HepG2 (cell line): Measurements from ENCODE around the gene ATP6V0E1. TPM values are rescaled to one million over a fixed set of nuclear protein-coding genes. Genes with fewer than 3 reads are reported as not detected.

Experiments
- ATAC-seq: fragments of 200-7000 bp; cut with Tn5 transposase; 3 replicates; pipeline ENCODE4 v1.9.1; 2020; ENCODE audit warnings: mild to moderate bottlenecking, moderate library complexity
- BruUV-seq: library from RNA; stranded (reverse); fragments of 400-500 nt; replicated peaks from 2 replicates; lab custom pipeline; 2021; lab: Mats Ljungman, UMichigan
- CTCF ChIA-PET: fragments of 300-600 bp; formaldehyde crosslinking; extraction: SDS; loops from one replicate; lab custom pipeline; 2021; ENCODE audit warnings: low total read pairs, inconsistent platforms, low intra/inter-chr PET ratio; lab: Yijun Ruan, JAX
- POLR2A ChIA-PET: fragments of 350-600 bp; sonication (Branson Sonifier 250); formaldehyde crosslinking; loops from one replicate; lab custom pipeline; 2020; ENCODE audit warnings: antibody characterized with exemption, inconsistent platforms; lab: Yijun Ruan, JAX
- DNase-seq: peaks from one replicate; pipeline ENCODE4 v3.0.0-alpha.2; 2015; ENCODE audit warnings: low spot score
- FAIRE-seq: peaks from 3 replicates; lab custom pipeline; 2011; peaks lifted over from hg19 to GRCh38; lab: Jason Lieb, UNC
- H2AFZ ChIP-seq: one replicate; pipeline ENCODE4 v1.6.1; 2011; ENCODE audit warnings: low read length, inconsistent platforms
- H3K27ac ChIP-seq: fragments of 300-600 bp; 3 replicates; pipeline ENCODE4 v1.8.0; 2011; ENCODE audit warnings: mixed run types, mild to moderate bottlenecking, mixed read lengths, low read length, inconsistent platforms; ENCODE audit not compliant: insufficient read depth; ENCODE audit errors: extremely low read length
- H3K27me3 ChIP-seq, 2 experiments: fragments of 200-600 bp in 1 of 2; 2 replicates in 1 of 2; 3 replicates in 1 of 2; pipeline versions ENCODE4 v1.6.0 to v1.8.0; 2011; ENCODE audit warnings: low read length in 2 of 2, mild to moderate bottlenecking in 2 of 2, moderate library complexity in 2 of 2, inconsistent platforms in 1 of 2; ENCODE audit not compliant: insufficient read depth in 2 of 2, control insufficient read depth in 1 of 2
- H3K36me3 ChIP-seq, 2 experiments: fragments of 200-600 bp in 1 of 2; replicated peaks in 1 of 2; 2 replicates in 1 of 2; 3 replicates in 1 of 2; pipeline versions ENCODE4 v1.5.1 to v1.8.0; 2011; ENCODE audit warnings: low read length in 2 of 2, inconsistent platforms in 1 of 2; ENCODE audit not compliant: insufficient read depth in 2 of 2, control insufficient read depth in 1 of 2
- H3K4me1 ChIP-seq: 2 replicates; pipeline ENCODE4 v1.5.1; 2012; ENCODE audit warnings: low read length, inconsistent platforms; ENCODE audit not compliant: insufficient read depth
- H3K4me2 ChIP-seq: 2 replicates; pipeline ENCODE4 v1.6.0; 2011; ENCODE audit warnings: low read depth, low read length, inconsistent platforms
- H3K4me3 ChIP-seq, 3 experiments: fragments of 200-600 bp in 1 of 3; sonication (generic), shearing (Covaris generic) in 1 of 3; replicated peaks in 1 of 3; 2 replicates each; pipeline ENCODE4 v1.5.1; 2011 to 2016; ENCODE audit warnings: low read length in 3 of 3, inconsistent platforms in 2 of 3, low read depth in 2 of 3, mild to moderate bottlenecking in 2 of 3, control low read depth in 1 of 3, mixed read lengths in 1 of 3; ENCODE audit not compliant: insufficient read depth in 1 of 3
- H3K79me2 ChIP-seq: one replicate; pipeline ENCODE4 v1.6.1; 2011; ENCODE audit warnings: low read length, inconsistent platforms; ENCODE audit not compliant: insufficient read depth
- H3K9ac ChIP-seq: 2 replicates; pipeline ENCODE4 v1.6.0; 2011; ENCODE audit warnings: mild to moderate bottlenecking, low read depth, low read length, inconsistent platforms; ENCODE audit not compliant: insufficient read depth
- H3K9me3 ChIP-seq: 2 replicates; pipeline ENCODE4 v1.5.1; 2012; ENCODE audit warnings: mild to moderate bottlenecking, low read length
- H4K20me1 ChIP-seq: 2 replicates; pipeline ENCODE4 v1.6.0; 2011; ENCODE audit warnings: inconsistent platforms, mild to moderate bottlenecking, low read length, moderate library complexity; ENCODE audit not compliant: insufficient read depth
- ATAD3A ChIP-seq: sonication (generic); formaldehyde crosslinking; IDR thresholded peaks from 2 replicates; pipeline ENCODE4 v1.4.0; 2020; ENCODE audit warnings: missing genetic modification reagents
- BRD4 ChIP-seq: sonication (generic); formaldehyde crosslinking; IDR thresholded peaks from 2 replicates; pipeline ENCODE4 v1.4.0; 2020; ENCODE audit warnings: missing genetic modification reagents
- SNAPC4 ChIP-seq: sonication (generic); formaldehyde crosslinking; IDR thresholded peaks from 2 replicates; pipeline ENCODE4 v1.4.0; 2020; ENCODE audit warnings: mild to moderate bottlenecking, missing genetic modification reagents
- ZNF264 ChIP-seq: sonication (generic); formaldehyde crosslinking; IDR thresholded peaks from 2 replicates; pipeline ENCODE4 v1.4.0; 2020; ENCODE audit warnings: missing genetic modification reagents
- ZNF337 ChIP-seq: sonication (generic); formaldehyde crosslinking; IDR thresholded peaks from 2 replicates; pipeline ENCODE4 v1.5.1; 2020; ENCODE audit warnings: missing genetic modification reagents, low read depth, mild to moderate bottlenecking, borderline replicate concordance
- ZNF382 ChIP-seq: sonication (generic); formaldehyde crosslinking; IDR thresholded peaks from 2 replicates; pipeline ENCODE4 v1.5.0; 2020; ENCODE audit warnings: missing genetic modification reagents, mild to moderate bottlenecking, borderline replicate concordance
- WGBS: methylation state at CpG from one replicate; pipeline ENCODE4 v1.1.6; 2017; ENCODE audit warnings: low lambda C conversion rate; 5-methylcytosine and 5-hydroxymethylcytosine counted together
- in situ Hi-C: cut with HindIII; loops from 2 replicates; pipeline ENCODE4 v1.10.0; 2017; ENCODE audit warnings: low pct_unique_long_range_greater_than_20kb; ENCODE audit not compliant: extremely low pct_ligation_motif_present
- intact Hi-C: fragments of 100-400 bp; cut with micrococcal nuclease; formaldehyde crosslinking; loops from one replicate; pipeline ENCODE4 v1.10.0; 2022; ENCODE audit not compliant: unreplicated experiment
- polyA plus RNA-seq, 8 experiments: library from polyadenylated mRNA; depleted of rRNA in 3 of 8; stranded (reverse) in 7 of 8; unstranded in 1 of 8; fragments of >200 nt; fragmentation: Illumina TruSeq in 4 of 8; extraction: Trizol in 4 of 8; gene quantifications; 2 replicates each; pipeline versions ENCODE4 v1.2.1 to v1.2.3, GENCODE V29; 2011 to 2016; ENCODE audit warnings: low read depth in 4 of 8, missing spikeins in 1 of 8, mixed read lengths in 1 of 8; ENCODE audit not compliant: insufficient read depth in 1 of 8
- total RNA-seq, 5 experiments: library from RNA; depleted of rRNA; stranded (reverse); fragments of >200 nt; fragmentation: Illumina TruSeq; extraction: Trizol; gene quantifications; 2 replicates each; pipeline ENCODE4 v1.2.3, GENCODE V29; 2016; ENCODE audit warnings: low read depth in 1 of 5

Gene ATP6V0E1
- total and polyA plus RNA-seq, 2 of the 13 experiments (the other 11 are each of a cell fraction or from before 2014, with no cell fraction given) = 143 to 215 TPM

- no peak overlapping the region for H3K4me2 ChIP-seq
- 85% methylated on average over 2 of the region's 2 CpGs for WGBS
- DNase-seq (no peak), ATAC-seq (no peak), FAIRE-seq (peak; percentile 4)
- H3K36me3 ChIP-seq = peaks cover 4 to 35% of the 10 kb centered on the region in 2 experiments; a peak in 4 of 5 replicates
- H3K4me1 ChIP-seq = peaks cover 8% of the 10 kb centered on the region; the same call in 1 of the 2 replicates
- no peak overlapping the region for H3K4me3 ChIP-seq
- CTCF ChIA-PET = no interaction called here
- no peak overlapping the region for H3K9ac ChIP-seq
- intact Hi-C loops (no loop called here), in situ Hi-C loops (loop anchor here (25.0 kb wide), 2 partner anchors 293 to 568 kb away; no protein-coding TSS in a partner anchor)
- peaks cover 12% of the 10 kb centered on the region for H3K79me2 ChIP-seq
- no peaks in the 10 kb centered on the region for H3K9me3 ChIP-seq
- H3K27ac ChIP-seq = no peak overlapping the region
- BruUV-seq = no TSS peak
- no peak overlapping the region for H2AFZ ChIP-seq
- TF ChIP-seq SNAPC4 (CRISPR knock-in tag) = no peak
- no peak for TF ChIP-seq ZNF337
- TF ChIP-seq ATAD3A (CRISPR knock-in tag) = no peak
- no peak for TF ChIP-seq ZNF264 (CRISPR knock-in tag)
- TF ChIP-seq ZNF382 (CRISPR knock-in tag) = no peak
- no peak for TF ChIP-seq BRD4 (CRISPR knock-in tag)
- H3K27me3 ChIP-seq = no peaks in the 10 kb centered on the region
- POLR2A ChIA-PET = interaction anchor here (0.8 to 1.1 kb wide), 2 partner anchors 11 to 63 kb away, joined by 3 to 4 read pairs; no protein-coding TSS in a partner anchor
- peaks cover 2% of the 10 kb centered on the region; the same call in 1 of the 2 replicates for H4K20me1 ChIP-seq
Measured at GRCh38 chr5:172994405-172994804, 10.8 kb downstream of the ATP6V0E1 start.
